Esophagus muscularis mucosa (tissue), 4 donors: Measurements from ENCODE around the gene SPRR2B.

Experiments used
- CTCF ChIP-seq, 3 experiments: fragments of 200-600 bp in 2 of 3; fragments of 450-650 bp in 1 of 3; sonication (generic) in 2 of 3; IDR thresholded peaks; one replicate each; pipeline ENCODE4 v1.5.1; 2017 to 2019; ENCODE audit warnings: antibody characterized with exemption in 3 of 3, mild to moderate bottlenecking in 2 of 3, moderate library complexity in 1 of 3
- EP300 ChIP-seq: sonication (generic); formaldehyde crosslinking; IDR thresholded peaks from one replicate; pipeline ENCODE4 v1.6.1; 2017; ENCODE audit warnings: antibody characterized with exemption
- POLR2A ChIP-seq: fragments of 450-650 bp; IDR thresholded peaks from one replicate; pipeline ENCODE4 v1.6.1; 2017; ENCODE audit warnings: antibody characterized with exemption, moderate library complexity, mild to moderate bottlenecking, low read depth

DNA sequence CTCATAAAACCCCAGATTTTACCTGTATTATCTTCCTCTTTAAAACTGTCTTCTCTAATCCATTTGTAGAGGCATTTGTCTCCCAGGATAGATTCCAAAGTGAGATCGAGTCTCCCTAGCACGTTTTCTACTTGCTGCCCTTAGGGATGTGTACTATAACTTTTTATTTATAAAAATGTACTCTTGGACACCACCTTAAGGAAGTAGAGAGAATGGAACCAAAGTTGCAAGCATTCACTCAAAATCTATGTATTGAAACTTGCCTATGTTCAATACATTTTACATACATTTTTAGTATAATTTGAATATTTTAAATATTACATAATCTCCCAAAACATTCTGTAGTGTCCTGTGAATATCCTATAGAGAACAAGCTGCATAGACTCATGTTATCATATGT is 13.3 kb downstream of the SPRR2B start:
- no peak for TF ChIP-seq CTCF (IDR thresholded peaks at IDR 0.05)
- no peak for TF ChIP-seq POLR2A
- no peak for TF ChIP-seq EP300
